SK-N-SH (cell line): Measurements from ENCODE around the gene CDC6. TPM values are rescaled to one million over a fixed set of nuclear protein-coding genes. Genes with fewer than 3 reads are reported as not detected.

Experiments used
- CTCF ChIA-PET: fragments of 300-600, 350-600 bp; formaldehyde crosslinking; extraction: SDS; loops from one replicate; lab custom pipeline; 2021; lab: Yijun Ruan, JAX
- POLR2A ChIA-PET: fragments of 350-600 bp; sonication (Branson Sonifier 250); formaldehyde crosslinking; extraction: SDS; loops from one replicate; lab custom pipeline; 2020; ENCODE audit warnings: antibody characterized with exemption, inconsistent platforms; lab: Yijun Ruan, JAX
- DNase-seq: peaks from one replicate; pipeline ENCODE4 v3.0.0; 2012
- H2AFZ ChIP-seq: fragments of 200-600 bp; sonication (generic); 2 replicates; pipeline ENCODE4 v1.8.1; 2016; ENCODE audit warnings: antibody characterized with exemption, mild to moderate bottlenecking, low read depth
- H3F3A ChIP-seq: fragments of 200-600 bp; sonication (generic); replicated peaks from 2 replicates; pipeline ENCODE3; 2016; ENCODE audit warnings: antibody characterized with exemption, mild to moderate bottlenecking; ENCODE audit not compliant: insufficient read depth
- H3K27ac ChIP-seq, 2 experiments: fragments of 200-500 bp in 1 of 2; fragments of 200-600 bp in 1 of 2; sonication (Bioruptor generic) in 1 of 2; sonication (generic), shearing (Covaris generic) in 1 of 2; 2 replicates each; pipeline versions ENCODE4 v1.5.1 to v1.6.1; 2014 to 2016; ENCODE audit warnings: low read depth in 2 of 2, inconsistent platforms in 1 of 2, low read length in 1 of 2, mild to moderate bottlenecking in 1 of 2, mixed read lengths in 1 of 2
- H3K27me3 ChIP-seq: fragments of 200-600 bp; sonication (generic), shearing (Covaris generic); 2 replicates; pipeline ENCODE4 v1.6.1; 2016; ENCODE audit warnings: mixed run types; ENCODE audit not compliant: insufficient read depth
- H3K36me3 ChIP-seq, 2 experiments: fragments of 200-500 bp in 1 of 2; fragments of 200-600 bp in 1 of 2; sonication (Bioruptor generic) in 1 of 2; sonication (generic) in 1 of 2; replicated peaks in 1 of 2; 2 replicates each; pipeline versions ENCODE3 to v1.5.1; 2014 to 2016; ENCODE audit warnings: low read length in 1 of 2, mild to moderate bottlenecking in 1 of 2; ENCODE audit not compliant: insufficient read depth in 2 of 2, control insufficient read depth in 1 of 2
- H3K4me1 ChIP-seq, 2 experiments: fragments of 200-500 bp in 1 of 2; fragments of 200-600 bp in 1 of 2; sonication (Bioruptor generic) in 1 of 2; sonication (generic), shearing (Covaris generic) in 1 of 2; 2 replicates each; pipeline versions ENCODE4 v1.5.1 to v1.6.1; 2014 to 2016; ENCODE audit warnings: low read depth in 1 of 2, low read length in 1 of 2, mixed run types in 1 of 2; ENCODE audit not compliant: insufficient read depth in 2 of 2, control insufficient read depth in 1 of 2
- H3K4me2 ChIP-seq: fragments of 200-600 bp; sonication (generic), shearing (Covaris generic); 2 replicates; pipeline ENCODE4 v1.6.1; 2017; ENCODE audit warnings: mixed run types
- H3K4me3 ChIP-seq, 2 experiments: fragments of 200-500 bp in 1 of 2; fragments of 200-600 bp in 1 of 2; sonication (Bioruptor generic) in 1 of 2; sonication (generic), shearing (Covaris generic) in 1 of 2; 2 replicates each; pipeline versions ENCODE4 v1.5.1 to v1.8.1; 2014 to 2016; ENCODE audit warnings: low read depth in 2 of 2, inconsistent platforms in 1 of 2, low read length in 1 of 2, mild to moderate bottlenecking in 1 of 2, mixed read lengths in 1 of 2, moderate library complexity in 1 of 2
- H3K79me2 ChIP-seq: fragments of 200-600 bp; sonication (generic); 2 replicates; pipeline ENCODE4 v1.8.1; 2017; ENCODE audit warnings: mild to moderate bottlenecking; ENCODE audit not compliant: insufficient read depth
- H3K9ac ChIP-seq: fragments of 200-600 bp; sonication (generic); 2 replicates; pipeline ENCODE4 v1.6.1; 2017; ENCODE audit warnings: mixed run types
- H3K9me2 ChIP-seq: fragments of 200-600 bp; sonication (generic); 2 replicates; pipeline ENCODE4 v1.6.1; 2017; ENCODE audit warnings: mixed run types
- H3K9me3 ChIP-seq: fragments of 200-600 bp; sonication (generic); 2 replicates; pipeline ENCODE4 v1.6.1; 2017; ENCODE audit warnings: mixed run types, mild to moderate bottlenecking, moderate library complexity
- H4K20me1 ChIP-seq: fragments of 200-600 bp; sonication (generic); 2 replicates; pipeline ENCODE4 v1.6.1; 2017; ENCODE audit warnings: mild to moderate bottlenecking, mixed run types; ENCODE audit not compliant: insufficient read depth
- ELF1 ChIP-seq: IDR thresholded peaks from 2 replicates; pipeline ENCODE4 v1.4.0; 2012
- EP300 ChIP-seq, 2 experiments: IDR thresholded peaks; 2 replicates each; pipeline versions ENCODE4 v1.4.0 to v1.6.1; 2012; ENCODE audit warnings: borderline replicate concordance in 1 of 2, low read depth in 1 of 2, low read length in 1 of 2
- EZH2phosphoT487 ChIP-seq: fragments of 200-600 bp; sonication (generic); IDR thresholded peaks from 2 replicates; pipeline ENCODE4 v1.6.1; 2017; ENCODE audit warnings: low read depth, mixed run types, mild to moderate bottlenecking, antibody characterized with exemption, moderate library complexity, borderline replicate concordance
- FOSL2 ChIP-seq: IDR thresholded peaks from 2 replicates; pipeline ENCODE4 v1.4.0; 2012; ENCODE audit warnings: low read depth, mild to moderate bottlenecking, moderate library complexity, borderline replicate concordance
- MAX ChIP-seq: IDR thresholded peaks from 2 replicates; pipeline ENCODE4 v1.4.0; 2012; ENCODE audit warnings: low read depth
- NFIC ChIP-seq: IDR thresholded peaks from 2 replicates; pipeline ENCODE4 v1.4.0; 2012; ENCODE audit warnings: borderline replicate concordance
- POLR2AphosphoS5 ChIP-seq: IDR thresholded peaks from 2 replicates; pipeline ENCODE4 v1.6.1; 2012; ENCODE audit warnings: low read depth, low read length
- RXRA ChIP-seq: IDR thresholded peaks from 2 replicates; pipeline ENCODE4 v1.4.0; 2012; ENCODE audit warnings: low read depth, mild to moderate bottlenecking, borderline replicate concordance
- SIN3A ChIP-seq: IDR thresholded peaks from 2 replicates; pipeline ENCODE4 v1.6.1; 2012; ENCODE audit warnings: low read depth, mild to moderate bottlenecking, low read length, moderate library complexity, borderline replicate concordance
- TCF12 ChIP-seq: IDR thresholded peaks from 2 replicates; pipeline ENCODE4 v1.4.0; 2012
- WGBS: methylation state at CpG from one replicate; pipeline ENCODE4 v1.1.6; 2017; ENCODE audit warnings: low lambda C conversion rate; 5-methylcytosine and 5-hydroxymethylcytosine counted together
- polyA plus RNA-seq, 3 experiments: library from polyadenylated mRNA; depleted of rRNA; stranded (reverse); fragments of >200 nt; gene quantifications; 2 replicates each; pipeline ENCODE4 v1.2.3, GENCODE V29; 2012
- TF ChIP-seq, protein P1 (sequence below): IDR thresholded peaks from 2 replicates; pipeline ENCODE4; 2012
- TF ChIP-seq, protein P2 (sequence below): IDR thresholded peaks from 2 replicates; pipeline ENCODE4 v1.4.0; 2012; ENCODE audit warnings: low read depth, borderline replicate concordance
- TF ChIP-seq, protein P3 (sequence below): fragments of 200-600 bp; sonication (generic); IDR thresholded peaks from 2 replicates; pipeline ENCODE4 v1.6.1; 2017; ENCODE audit warnings: antibody characterized with exemption, mild to moderate bottlenecking, moderate library complexity
- TF ChIP-seq, protein P4 (sequence below): fragments of 150-350 bp; IDR thresholded peaks from 2 replicates; pipeline ENCODE4 v1.6.1; 2016; ENCODE audit warnings: mild to moderate bottlenecking, low read depth, low read length

The CDC6 gene
- polyA plus RNA-seq, 1 of the 3 experiments (the other 2 are of a cell fraction), result 12.7 TPM

- Histone ChIP-seq H4K20me1 (peaks cover 74% of the 10 kb centered on the region), H3K9me3 (no peaks in the 10 kb centered on the region), H3K4me2 (peak overlapping the region; percentile 95), H3K27me3 (no peaks in the 10 kb centered on the region), H3K4me3 (peak overlapping the region in 1 of 2 experiments; percentile 12; a peak in 1 of 4 replicates), H3K27ac (peak overlapping the region; percentile 91 to 96), H3F3A (peaks cover 22% of the 10 kb centered on the region), H3K4me1 (peaks cover 75 to 93% of the 10 kb centered on the region in 2 experiments), H3K36me3 (peaks cover 0 to 2% of the 10 kb centered on the region in 2 experiments), H3K9me2 (no peaks in the 10 kb centered on the region), H3K9ac (peak overlapping the region; percentile 97), H3K79me2 (peaks cover 100% of the 10 kb centered on the region), H2AFZ (no peak overlapping the region)
- DNase-seq, result no peak
- CTCF ChIA-PET, result interaction anchor here (16.5 to 57.6 kb wide), 3 partner anchors 14 to 27 kb away, joined by 171 to 1706 read pairs (median 1706); partner anchors contain the start of genes CDC6, GJD3 and RARA
- POLR2A ChIA-PET, result interaction anchor here (0.8 to 1.0 kb wide), 2 partner anchors 18 to 81 kb away, joined by 3 read pairs; no protein-coding TSS in a partner anchor
- 43% methylated on average over 9 of the region's 10 CpGs for WGBS
- TF ChIP-seq SIN3A, result peak; percentile 18; the same call in 1 of the 2 replicates
- TF ChIP-seq ELF1, result no peak
- peak; percentile 68; the same call in 1 of the 2 replicates for TF ChIP-seq RXRA
- peak; percentile 59 for TF ChIP-seq TCF12
- TF ChIP-seq EP300 (IDR thresholded peaks at IDR 0.05; ENCODE audit: borderline replicate concordance in 1 of 2, low read depth in 1 of 2, low read length in 1 of 2), result peak in 1 of 2 experiments; percentile 34; a peak in 1 of 4 replicates
- TF ChIP-seq FOSL2, result peak; percentile 29; the same call in 1 of the 2 replicates
- TF ChIP-seq NFIC, result peak; percentile 85
- TF ChIP-seq, protein P1, sequence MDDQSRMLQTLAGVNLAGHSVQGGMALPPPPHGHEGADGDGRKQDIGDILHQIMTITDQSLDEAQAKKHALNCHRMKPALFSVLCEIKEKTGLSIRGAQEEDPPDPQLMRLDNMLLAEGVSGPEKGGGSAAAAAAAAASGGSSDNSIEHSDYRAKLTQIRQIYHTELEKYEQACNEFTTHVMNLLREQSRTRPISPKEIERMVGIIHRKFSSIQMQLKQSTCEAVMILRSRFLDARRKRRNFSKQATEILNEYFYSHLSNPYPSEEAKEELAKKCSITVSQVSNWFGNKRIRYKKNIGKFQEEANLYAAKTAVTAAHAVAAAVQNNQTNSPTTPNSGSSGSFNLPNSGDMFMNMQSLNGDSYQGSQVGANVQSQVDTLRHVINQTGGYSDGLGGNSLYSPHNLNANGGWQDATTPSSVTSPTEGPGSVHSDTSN, result 0 out of 2 replicates have a peak, but pooled peaks have one; percentile 6
- no peak for TF ChIP-seq POLR2AphosphoS5
- TF ChIP-seq MAX, result 0 out of 2 replicates have a peak, but pooled peaks have one; percentile 46
- TF ChIP-seq, all 33 proteins: peak for 8
Measured at GRCh38 chr17:40323391-40324381, 36.0 kb downstream of the CDC6 start.

DNA sequence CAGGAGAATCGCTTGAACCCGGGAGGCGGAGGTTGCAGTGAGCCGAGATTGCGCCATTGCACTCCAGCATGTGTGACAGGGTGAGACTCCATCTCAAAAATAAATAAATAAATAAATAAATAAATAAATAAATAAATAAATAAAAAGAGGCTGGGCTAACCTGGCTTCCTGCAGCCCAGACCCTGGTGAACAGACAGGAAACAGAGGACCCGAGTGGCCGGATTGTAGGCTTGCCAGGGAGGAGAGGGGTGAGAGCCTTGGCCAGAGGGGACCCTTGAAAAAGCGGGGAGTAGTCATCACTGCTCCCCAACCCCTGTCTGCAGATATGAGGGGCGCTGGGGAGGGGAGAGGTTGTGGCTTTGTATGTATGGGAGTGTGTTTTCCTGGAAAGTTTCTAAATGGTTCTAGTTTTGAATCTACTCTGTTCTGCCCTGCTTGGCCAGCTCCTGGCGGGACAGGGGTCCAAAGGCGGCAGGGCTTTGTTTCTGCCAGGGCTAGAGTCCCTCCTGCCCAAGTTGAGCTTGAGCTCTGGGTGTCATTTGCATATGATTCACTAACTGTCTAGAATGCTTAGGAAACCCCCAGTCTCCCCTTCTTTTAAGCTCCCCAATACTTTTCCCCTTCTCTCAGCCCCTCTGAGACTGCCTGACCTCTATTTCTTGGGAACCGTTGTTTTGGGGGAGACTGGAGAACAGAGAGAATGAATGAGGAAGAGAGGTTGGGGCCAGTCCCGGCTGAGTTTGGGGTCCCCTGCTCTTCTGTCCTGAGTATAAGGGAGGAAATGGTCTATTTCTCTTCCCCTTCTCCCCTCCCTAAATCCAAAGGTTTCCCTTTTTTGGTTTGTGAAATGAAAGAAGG, 37.7 kb downstream of the CDC6 start:
- Histone ChIP-seq H3K36me3 (peaks cover 0 to 3% of the 10 kb centered on the region in 2 experiments), H2AFZ (no peak overlapping the region), H3K4me2 (peak overlapping the region; percentile 61), H3K9me2 (no peaks in the 10 kb centered on the region), H3K27ac (peak overlapping the region; percentile 19 to 45; a peak in 3 of 4 replicates), H4K20me1 (peaks cover 79% of the 10 kb centered on the region), H3K9ac (no peak overlapping the region), H3K27me3 (no peaks in the 10 kb centered on the region), H3K9me3 (no peaks in the 10 kb centered on the region), H3K4me1 (peaks cover 75 to 88% of the 10 kb centered on the region in 2 experiments), H3K4me3 (no peak overlapping the region), H3F3A (peaks cover 22% of the 10 kb centered on the region), H3K79me2 (peaks cover 100% of the 10 kb centered on the region)
- no peak for DNase-seq
- POLR2A ChIA-PET, result interaction anchor here (0.6 kb wide), 1 partner anchor 20 kb away, joined by 3 read pairs; no protein-coding TSS in a partner anchor
- WGBS, result 94% methylated on average over 13 of the region's 13 CpGs
- CTCF ChIA-PET, result interaction anchor here (0.9 to 57.6 kb wide), 4 partner anchors 9 to 25 kb away, joined by 3 to 1706 read pairs (median 88); partner anchors contain the start of genes CDC6 and RARA
- TF ChIP-seq, protein P2, sequence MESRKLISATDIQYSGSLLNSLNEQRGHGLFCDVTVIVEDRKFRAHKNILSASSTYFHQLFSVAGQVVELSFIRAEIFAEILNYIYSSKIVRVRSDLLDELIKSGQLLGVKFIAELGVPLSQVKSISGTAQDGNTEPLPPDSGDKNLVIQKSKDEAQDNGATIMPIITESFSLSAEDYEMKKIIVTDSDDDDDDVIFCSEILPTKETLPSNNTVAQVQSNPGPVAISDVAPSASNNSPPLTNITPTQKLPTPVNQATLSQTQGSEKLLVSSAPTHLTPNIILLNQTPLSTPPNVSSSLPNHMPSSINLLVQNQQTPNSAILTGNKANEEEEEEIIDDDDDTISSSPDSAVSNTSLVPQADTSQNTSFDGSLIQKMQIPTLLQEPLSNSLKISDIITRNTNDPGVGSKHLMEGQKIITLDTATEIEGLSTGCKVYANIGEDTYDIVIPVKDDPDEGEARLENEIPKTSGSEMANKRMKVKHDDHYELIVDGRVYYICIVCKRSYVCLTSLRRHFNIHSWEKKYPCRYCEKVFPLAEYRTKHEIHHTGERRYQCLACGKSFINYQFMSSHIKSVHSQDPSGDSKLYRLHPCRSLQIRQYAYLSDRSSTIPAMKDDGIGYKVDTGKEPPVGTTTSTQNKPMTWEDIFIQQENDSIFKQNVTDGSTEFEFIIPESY, result no peak
- TF ChIP-seq RXRA (no peak), EP300 (IDR thresholded peaks at IDR 0.05; ENCODE audit: borderline replicate concordance in 1 of 2, low read depth in 1 of 2, low read length in 1 of 2) (no peak), EZH2phosphoT487 (no peak)
- TF ChIP-seq, protein P3, sequence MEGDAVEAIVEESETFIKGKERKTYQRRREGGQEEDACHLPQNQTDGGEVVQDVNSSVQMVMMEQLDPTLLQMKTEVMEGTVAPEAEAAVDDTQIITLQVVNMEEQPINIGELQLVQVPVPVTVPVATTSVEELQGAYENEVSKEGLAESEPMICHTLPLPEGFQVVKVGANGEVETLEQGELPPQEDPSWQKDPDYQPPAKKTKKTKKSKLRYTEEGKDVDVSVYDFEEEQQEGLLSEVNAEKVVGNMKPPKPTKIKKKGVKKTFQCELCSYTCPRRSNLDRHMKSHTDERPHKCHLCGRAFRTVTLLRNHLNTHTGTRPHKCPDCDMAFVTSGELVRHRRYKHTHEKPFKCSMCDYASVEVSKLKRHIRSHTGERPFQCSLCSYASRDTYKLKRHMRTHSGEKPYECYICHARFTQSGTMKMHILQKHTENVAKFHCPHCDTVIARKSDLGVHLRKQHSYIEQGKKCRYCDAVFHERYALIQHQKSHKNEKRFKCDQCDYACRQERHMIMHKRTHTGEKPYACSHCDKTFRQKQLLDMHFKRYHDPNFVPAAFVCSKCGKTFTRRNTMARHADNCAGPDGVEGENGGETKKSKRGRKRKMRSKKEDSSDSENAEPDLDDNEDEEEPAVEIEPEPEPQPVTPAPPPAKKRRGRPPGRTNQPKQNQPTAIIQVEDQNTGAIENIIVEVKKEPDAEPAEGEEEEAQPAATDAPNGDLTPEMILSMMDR, result no peak
- TF ChIP-seq, protein P4, sequence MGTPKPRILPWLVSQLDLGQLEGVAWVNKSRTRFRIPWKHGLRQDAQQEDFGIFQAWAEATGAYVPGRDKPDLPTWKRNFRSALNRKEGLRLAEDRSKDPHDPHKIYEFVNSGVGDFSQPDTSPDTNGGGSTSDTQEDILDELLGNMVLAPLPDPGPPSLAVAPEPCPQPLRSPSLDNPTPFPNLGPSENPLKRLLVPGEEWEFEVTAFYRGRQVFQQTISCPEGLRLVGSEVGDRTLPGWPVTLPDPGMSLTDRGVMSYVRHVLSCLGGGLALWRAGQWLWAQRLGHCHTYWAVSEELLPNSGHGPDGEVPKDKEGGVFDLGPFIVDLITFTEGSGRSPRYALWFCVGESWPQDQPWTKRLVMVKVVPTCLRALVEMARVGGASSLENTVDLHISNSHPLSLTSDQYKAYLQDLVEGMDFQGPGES, result no peak
